ENCODE measurements around the gene KBTBD12. TPM values are rescaled to one million over a fixed set of nuclear protein-coding genes. Genes with fewer than 3 reads are reported as not detected.

KBTBD12 gene
- total and polyA plus RNA-seq, 8 donors: 0.60 to 2.5 (median 1.3) TPM

DNA sequence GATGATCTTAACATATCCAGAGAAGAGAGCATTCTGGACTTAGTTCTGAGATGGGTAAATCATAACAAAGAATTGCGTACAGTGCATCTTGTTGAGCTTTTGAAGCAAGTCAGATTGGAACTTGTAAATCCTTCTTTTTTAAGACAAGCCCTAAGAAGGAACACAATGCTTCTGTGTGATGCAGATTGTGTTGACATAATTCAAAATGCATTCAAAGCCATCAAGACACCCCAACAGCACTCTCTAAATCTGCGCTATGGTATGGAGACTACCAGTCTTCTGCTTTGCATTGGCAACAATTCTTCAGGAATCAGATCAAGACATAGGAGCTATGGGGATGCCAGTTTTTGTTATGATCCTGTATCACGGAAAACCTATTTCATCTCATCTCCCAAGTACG is 8.6 kb downstream of the KBTBD12 start:
- ATAC-seq (no peak), DNase-seq (no peak)
- intact Hi-C loops (cut with DNase I): no loop called here
- Histone ChIP-seq H3K4me1 (no peaks in the 10 kb centered on the region), H3K36me3 (no peaks in the 10 kb centered on the region), H3K9me3 (no peaks in the 10 kb centered on the region), H3K27ac (no peak overlapping the region), H3K27me3 (no peaks in the 10 kb centered on the region), H3K4me3 (no peak overlapping the region)
- TF ChIP-seq, protein P1, sequence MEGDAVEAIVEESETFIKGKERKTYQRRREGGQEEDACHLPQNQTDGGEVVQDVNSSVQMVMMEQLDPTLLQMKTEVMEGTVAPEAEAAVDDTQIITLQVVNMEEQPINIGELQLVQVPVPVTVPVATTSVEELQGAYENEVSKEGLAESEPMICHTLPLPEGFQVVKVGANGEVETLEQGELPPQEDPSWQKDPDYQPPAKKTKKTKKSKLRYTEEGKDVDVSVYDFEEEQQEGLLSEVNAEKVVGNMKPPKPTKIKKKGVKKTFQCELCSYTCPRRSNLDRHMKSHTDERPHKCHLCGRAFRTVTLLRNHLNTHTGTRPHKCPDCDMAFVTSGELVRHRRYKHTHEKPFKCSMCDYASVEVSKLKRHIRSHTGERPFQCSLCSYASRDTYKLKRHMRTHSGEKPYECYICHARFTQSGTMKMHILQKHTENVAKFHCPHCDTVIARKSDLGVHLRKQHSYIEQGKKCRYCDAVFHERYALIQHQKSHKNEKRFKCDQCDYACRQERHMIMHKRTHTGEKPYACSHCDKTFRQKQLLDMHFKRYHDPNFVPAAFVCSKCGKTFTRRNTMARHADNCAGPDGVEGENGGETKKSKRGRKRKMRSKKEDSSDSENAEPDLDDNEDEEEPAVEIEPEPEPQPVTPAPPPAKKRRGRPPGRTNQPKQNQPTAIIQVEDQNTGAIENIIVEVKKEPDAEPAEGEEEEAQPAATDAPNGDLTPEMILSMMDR (IDR thresholded peaks at IDR 0.05): no peak

DNA sequence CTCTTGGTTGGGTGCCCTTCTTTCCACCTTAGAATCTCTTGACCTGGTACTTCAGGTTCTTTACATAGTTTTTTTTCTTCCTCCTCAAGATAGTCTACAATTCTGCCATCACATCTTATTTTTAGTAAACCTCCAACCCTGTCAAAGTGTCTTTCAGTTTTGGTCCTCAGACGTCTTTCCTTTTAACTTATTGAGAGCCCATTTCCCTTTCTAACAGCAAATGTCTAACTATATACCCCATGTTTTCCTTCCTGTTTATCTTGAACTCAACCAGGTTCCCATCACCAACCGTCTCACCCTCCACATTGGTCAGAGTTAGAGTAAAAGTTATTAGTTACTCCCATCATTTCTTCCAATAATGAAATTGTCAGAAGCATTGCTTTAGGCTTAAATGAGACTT is 10.4 kb downstream of the KBTBD12 start:
- TF ChIP-seq, protein P1 (IDR thresholded peaks at IDR 0.05): no peak
- Histone ChIP-seq H3K27me3 (no peaks in the 10 kb centered on the region), H3K4me3 (no peak overlapping the region), H3K36me3 (no peaks in the 10 kb centered on the region), H3K27ac (no peak overlapping the region), H3K4me1 (no peaks in the 10 kb centered on the region), H3K9me3 (no peaks in the 10 kb centered on the region)
- ATAC-seq (no peak), DNase-seq (no peak)
- intact Hi-C loops (cut with DNase I): no loop called here

DNA sequence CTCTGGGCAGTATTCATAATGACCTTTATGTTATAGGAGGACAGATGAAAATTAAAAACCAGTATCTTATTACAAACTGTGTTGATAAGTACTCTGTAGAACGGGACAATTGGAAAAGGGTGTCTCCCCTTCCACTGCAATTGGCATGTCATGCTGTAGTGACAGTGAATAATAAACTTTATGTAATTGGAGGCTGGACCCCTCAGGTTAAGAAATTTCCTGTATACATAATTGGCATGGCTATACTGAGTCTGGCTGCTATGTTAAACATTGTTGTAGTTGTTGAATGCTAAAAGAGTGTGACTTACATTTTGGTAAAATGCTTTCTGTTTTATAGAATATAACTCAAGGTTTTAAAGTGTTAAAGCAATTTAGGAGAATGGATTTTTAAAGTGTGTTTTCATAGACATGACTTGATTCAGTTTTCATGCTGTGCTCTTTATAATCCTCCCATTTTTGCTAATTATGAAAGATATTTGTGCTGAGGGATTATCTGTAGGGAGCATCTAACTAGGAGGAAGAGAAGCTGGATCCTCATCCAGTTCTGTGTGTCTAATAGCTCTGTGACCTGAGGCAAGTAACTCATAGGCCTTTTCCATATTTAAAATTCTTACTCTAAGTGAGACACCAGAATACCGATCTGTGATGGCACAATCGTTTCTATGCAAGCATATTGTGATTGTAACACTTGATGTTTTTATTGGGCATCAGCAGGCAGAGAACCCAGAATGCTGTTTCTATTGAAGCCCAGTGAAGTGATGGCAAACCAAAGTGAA is 13.0 kb downstream of the KBTBD12 start:
- no peak overlapping the region for H3K27ac ChIP-seq
- ATAC-seq: no peak

DNA sequence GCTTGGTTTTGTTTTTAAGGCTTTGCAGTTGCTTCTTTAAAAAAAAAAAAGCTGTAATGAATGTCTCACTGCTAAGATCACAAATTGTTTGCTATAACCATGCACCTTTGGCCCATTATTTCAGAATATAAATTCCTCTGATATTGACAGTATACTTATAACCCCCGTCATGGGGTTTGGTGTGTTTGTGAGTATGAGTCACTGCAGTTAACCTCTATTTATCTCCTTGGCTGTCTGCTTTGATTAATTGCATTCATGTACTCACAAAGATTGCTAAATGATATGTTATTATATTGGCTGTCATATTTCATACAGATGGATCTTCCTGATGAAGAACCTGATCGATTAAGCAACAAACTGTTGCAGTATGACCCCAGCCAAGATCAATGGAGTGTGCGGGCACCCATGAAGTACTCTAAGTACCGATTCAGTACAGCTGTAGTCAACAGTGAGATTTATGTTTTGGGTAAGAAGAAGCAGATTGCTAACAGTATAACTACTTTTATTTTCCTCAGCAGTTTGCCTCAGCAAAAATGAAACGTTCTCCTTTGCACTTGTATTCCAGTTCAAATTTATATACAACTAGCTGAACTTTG is 14.9 kb downstream of the KBTBD12 start:
- Histone ChIP-seq H3K36me3 (no peaks in the 10 kb centered on the region), H3K27me3 (no peaks in the 10 kb centered on the region), H3K27ac (no peak overlapping the region), H3K9me3 (no peaks in the 10 kb centered on the region), H3K4me3 (no peak overlapping the region), H3K4me1 (no peaks in the 10 kb centered on the region)
- DNase-seq (no peak), ATAC-seq (no peak)
- TF ChIP-seq, protein P1 (IDR thresholded peaks at IDR 0.05): no peak
- intact Hi-C loops (cut with DNase I): no loop called here

More for the DNA sequence above, 13.0 kb downstream of the KBTBD12 start:
- Histone ChIP-seq H3K36me3 (no peaks in the 10 kb centered on the region), H3K4me3 (no peak overlapping the region), H3K27me3 (no peaks in the 10 kb centered on the region), H3K9me3 (no peaks in the 10 kb centered on the region), H3K4me1 (no peaks in the 10 kb centered on the region)
- TF ChIP-seq, protein P1 (IDR thresholded peaks at IDR 0.05): no peak
- DNase-seq: no peak
- intact Hi-C loops (cut with DNase I): no loop called here

DNA sequence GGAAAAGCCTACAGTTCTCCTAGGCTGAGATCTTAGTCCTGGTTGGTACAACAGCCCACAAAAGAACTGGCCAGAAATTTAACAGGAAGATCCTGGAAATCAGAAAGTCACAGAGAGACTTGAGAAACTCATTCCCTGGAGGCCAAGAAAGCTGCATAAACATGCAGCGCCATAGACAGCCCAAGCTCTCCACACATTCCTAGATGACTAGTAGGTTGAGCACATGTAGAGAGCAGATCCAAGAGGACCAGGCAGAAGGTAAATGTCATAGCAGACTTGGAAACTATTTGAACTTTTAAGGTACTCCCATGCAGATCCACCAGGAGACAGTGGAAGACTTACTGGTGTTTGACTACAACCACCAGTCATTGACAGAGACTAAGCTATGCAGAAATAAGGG is 18.4 kb downstream of the KBTBD12 start:
- ATAC-seq (no peak), DNase-seq (no peak)
- Histone ChIP-seq H3K27me3 (no peaks in the 10 kb centered on the region), H3K9me3 (no peaks in the 10 kb centered on the region), H3K27ac (no peak overlapping the region), H3K36me3 (no peaks in the 10 kb centered on the region), H3K4me1 (no peaks in the 10 kb centered on the region), H3K4me3 (no peak overlapping the region)
- intact Hi-C loops (cut with DNase I): no loop called here
- TF ChIP-seq, protein P1 (IDR thresholded peaks at IDR 0.05): no peak
